ENCODE data around the gene OPCML. TPM values are rescaled to one million over a fixed set of nuclear protein-coding genes. Genes with fewer than 3 reads are reported as not detected.
A peak's percentile ranks its signal among the peaks of the same experiment; 100 is the strongest.

The OPCML gene
- total RNA-seq, 1 experiment from 2014 or later, result 0.94 TPM

DNA sequence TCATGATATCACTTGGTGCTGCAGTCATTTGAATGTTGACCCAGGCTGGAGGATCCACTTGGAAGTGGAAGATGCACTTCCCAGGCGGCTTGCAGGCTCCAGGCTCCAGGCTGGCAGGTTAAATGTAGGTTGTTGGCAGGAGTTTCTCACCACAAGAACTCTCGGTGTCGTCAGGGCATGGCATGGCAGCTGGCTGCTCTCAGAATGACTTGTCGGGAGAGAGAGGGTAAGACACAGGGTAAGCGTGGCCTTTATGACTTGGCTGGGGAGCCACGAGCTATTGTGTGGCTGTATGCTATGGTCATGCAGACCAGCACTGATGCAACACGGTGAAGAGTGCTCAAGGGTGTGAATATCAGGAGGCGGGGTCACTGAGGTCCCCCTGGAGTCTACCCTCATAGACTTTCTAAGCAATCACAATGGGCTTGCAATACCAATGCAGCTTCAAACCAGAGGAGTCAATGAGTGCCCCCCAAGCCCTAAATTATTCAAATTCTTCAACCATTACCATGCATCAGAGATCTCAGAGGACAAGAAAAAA, 1027.7 kb downstream of the OPCML start:
- H3K9me3 ChIP-seq (ENCODE audit: control insufficient read depth, low read depth, low read length), result no peaks in the 10 kb centered on the region
- H3K36me3 Mint-ChIP-seq (ENCODE audit: insufficient read depth in 1 of 3, low read depth in 3 of 3), result peaks cover 4 to 16% (median 12%) of the 10 kb centered on the region in 3 experiments; a peak in 5 of 7 replicates

More for the DNA sequence above, 1027.7 kb downstream of the OPCML start:
- no peak overlapping the region for H3K56ac ChIP-seq (ENCODE audit: insufficient read length, low read depth, low read length)
- no peak overlapping the region for H2AFZ ChIP-seq (ENCODE audit: low read length)
- H3K4me2 ChIP-seq (ENCODE audit: insufficient read depth, insufficient read length, low read length), result no peak overlapping the region
- Mint-ChIP-seq H3K4me1 (peaks cover 25 to 30% of the 10 kb centered on the region in 2 experiments), H3K4me3 (no peak overlapping the region), H3K27me3 (ENCODE audit: low read depth) (no peaks in the 10 kb centered on the region; the same call in 1 of the 2 replicates), H3K27ac (peak overlapping the region in 2 of 3 experiments; percentile 9 to 61; a peak in 1 of 7 replicates), H3K9me3 (peaks cover 12 to 18% of the 10 kb centered on the region in 2 experiments)
- no peak overlapping the region for H2BK5ac ChIP-seq (ENCODE audit: insufficient read length, low read length)
- H3K18ac ChIP-seq (ENCODE audit: insufficient read length, low read depth, low read length), result peak overlapping the region; percentile 30
- no peak overlapping the region for H3K27ac ChIP-seq (ENCODE audit: insufficient read length, low read depth, low read length)
- TF ChIP-seq CTCF (conservative IDR thresholded peaks at IDR 0.05), result no peak
- no peak overlapping the region for H3K4ac ChIP-seq (ENCODE audit: low read depth, low read length)
- H2BK20ac ChIP-seq (ENCODE audit: low read depth, low read length, poor library complexity, severe bottlenecking), result no peak overlapping the region
- no peak overlapping the region for H2AK5ac ChIP-seq (ENCODE audit: insufficient read length, low read length)
- peaks cover 5% of the 10 kb centered on the region; the same call in 1 of the 2 replicates for H3K4me1 ChIP-seq (ENCODE audit: insufficient read depth, low read length)
- no CpG with 5 or more reads among the region's 8 CpGs for WGBS (ENCODE audit: extremely low coverage, insufficient read length, low lambda C conversion rate)
- no peak overlapping the region for H4K8ac ChIP-seq (replicated peaks; ENCODE audit: insufficient read length, low read depth, low read length)
- no peaks in the 10 kb centered on the region for H3K23me2 ChIP-seq (ENCODE audit: insufficient read length, low read depth, low read length, poor library complexity, severe bottlenecking)
- no peak overlapping the region for H3K9ac ChIP-seq (ENCODE audit: extremely low read depth, insufficient read length, low read length)
- H3T11ph ChIP-seq (ENCODE audit: low read length), result no peak overlapping the region
- DNase-seq, result peak; percentile 49
- no peak overlapping the region for H2BK120ac ChIP-seq (ENCODE audit: low read depth, low read length, poor library complexity, severe bottlenecking)
- no peaks in the 10 kb centered on the region for H3K27me3 ChIP-seq (ENCODE audit: insufficient read depth, low read length)
- no peaks in the 10 kb centered on the region for H3K79me2 ChIP-seq (ENCODE audit: insufficient read depth, low read length)
- H4K91ac ChIP-seq (ENCODE audit: insufficient read length, low read depth, low read length), result no peak overlapping the region
- H2BK15ac ChIP-seq (ENCODE audit: low read depth, low read length), result no peak overlapping the region
- H2BK12ac ChIP-seq (ENCODE audit: insufficient read length, low read depth, low read length), result no peak overlapping the region
- H4K5ac ChIP-seq (ENCODE audit: insufficient read length, low read depth, low read length), result no peak overlapping the region
- no peak overlapping the region for H3K23ac ChIP-seq (ENCODE audit: insufficient read length, low read depth, low read length)
- no peaks in the 10 kb centered on the region for H3K79me1 ChIP-seq (ENCODE audit: insufficient read depth, low read depth, low read length, poor library complexity, severe bottlenecking)
- peak overlapping the region; percentile 45; the same call in 1 of the 2 replicates for H3K14ac ChIP-seq (ENCODE audit: insufficient read depth, low read length)
- no peaks in the 10 kb centered on the region for H4K20me1 ChIP-seq (ENCODE audit: control insufficient read depth, insufficient read depth, insufficient read length)

Data from H9 (cell line).